GM10847 (cell line): ENCODE measurements around the gene SLC25A12.

ENCODE experiments used
- POLR2A ChIP-seq: IDR thresholded peaks from 2 replicates; pipeline ENCODE4 v1.6.1; 2011; ENCODE audit not compliant: insufficient read length; ENCODE audit errors: extremely low read depth

The SLC25A12 gene

DNA sequence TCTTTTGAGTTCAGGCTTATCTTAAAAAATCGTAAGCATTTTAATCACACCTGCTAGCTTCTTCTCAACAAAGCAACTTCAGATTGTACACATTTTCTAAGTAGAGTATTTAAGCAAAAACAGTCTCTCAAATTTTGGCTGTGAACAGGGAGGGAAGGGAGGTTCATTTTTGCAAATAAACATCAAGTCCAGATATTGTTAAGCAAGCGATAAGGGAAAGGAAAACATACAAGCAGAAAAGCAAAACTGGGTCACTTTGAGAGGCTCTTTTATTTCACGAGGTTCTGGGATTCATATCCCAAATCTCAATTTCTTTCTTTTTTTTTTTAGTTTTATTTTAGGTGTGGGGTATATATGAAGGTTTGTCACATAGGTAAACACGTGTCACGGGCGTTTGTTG, 79.9 kb downstream of the SLC25A12 start:
- no peak for TF ChIP-seq POLR2A

DNA sequence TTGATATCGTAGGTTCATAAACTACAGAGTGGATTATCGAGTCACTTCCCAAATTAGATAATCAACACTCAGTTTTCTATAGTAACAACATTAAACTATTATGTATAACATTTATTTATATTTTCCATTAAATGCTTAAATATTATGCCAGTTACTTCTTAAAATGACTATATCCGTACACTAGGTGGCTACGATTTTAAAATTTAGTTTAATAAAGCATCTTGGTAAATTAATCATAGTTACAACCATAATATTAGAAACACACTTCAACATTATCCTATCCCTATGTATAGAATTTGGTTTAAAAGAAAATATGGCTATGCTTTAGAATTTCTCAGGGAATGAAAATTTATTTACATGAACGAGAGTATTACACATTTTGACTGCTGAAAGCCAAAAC, 80.3 kb downstream of the SLC25A12 start:
- no peak for TF ChIP-seq POLR2A

DNA sequence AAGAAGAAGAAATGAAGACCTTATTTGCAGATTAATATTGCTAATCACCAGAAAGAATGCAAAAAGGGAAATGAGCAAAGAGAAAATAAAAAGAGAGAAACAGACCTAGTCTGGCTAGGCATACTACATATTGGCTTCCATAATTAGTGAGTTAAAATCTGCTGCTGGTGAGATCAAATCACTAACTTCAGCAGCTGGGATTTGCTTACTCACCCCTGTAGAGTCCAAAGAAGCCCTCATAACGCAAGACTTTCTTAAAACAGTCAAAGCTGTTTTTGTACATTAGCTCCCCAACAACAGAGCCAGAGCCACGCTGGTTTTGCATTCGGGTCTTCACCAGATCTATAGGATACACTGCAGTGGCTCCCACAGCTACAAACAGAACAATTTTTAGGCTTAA, 80.9 kb downstream of the SLC25A12 start:
- no peak for TF ChIP-seq POLR2A

- TF ChIP-seq POLR2A: no peak
Measured at GRCh38 chr2:171811245-171811628, 82.8 kb downstream of the SLC25A12 start.

GRCh38 chr2:171810422-171811244, 83.4 kb downstream of the SLC25A12 start:
- TF ChIP-seq POLR2A: no peak

- TF ChIP-seq POLR2A: no peak
Measured at GRCh38 chr2:171807831-171808393, 86.1 kb downstream of the SLC25A12 start.

- TF ChIP-seq POLR2A: no peak
Measured at GRCh38 chr2:171807119-171807518, 86.9 kb downstream of the SLC25A12 start.

DNA sequence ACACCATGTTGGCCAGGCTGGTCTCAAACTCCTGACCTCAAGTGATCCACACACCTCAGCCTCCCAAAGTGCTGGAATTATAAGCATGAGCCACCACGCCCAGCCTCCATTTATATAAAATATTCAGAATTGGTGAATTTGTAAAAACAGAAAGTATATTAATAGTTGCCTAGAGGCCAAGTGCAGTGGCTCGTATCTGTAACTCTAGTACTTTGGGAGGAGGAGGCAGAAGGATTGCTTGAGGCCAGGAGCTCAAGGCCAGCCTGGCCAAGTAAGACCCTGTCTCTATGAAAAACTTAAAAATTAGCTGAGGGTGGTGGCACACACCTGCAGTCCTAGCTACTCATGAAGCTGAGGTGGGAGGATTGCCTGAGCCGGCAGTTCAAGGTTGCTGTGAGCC, 89.6 kb downstream of the SLC25A12 start:
- no peak for TF ChIP-seq POLR2A

- TF ChIP-seq POLR2A: no peak
Measured at GRCh38 chr2:171803757-171804156, 90.3 kb downstream of the SLC25A12 start.

DNA sequence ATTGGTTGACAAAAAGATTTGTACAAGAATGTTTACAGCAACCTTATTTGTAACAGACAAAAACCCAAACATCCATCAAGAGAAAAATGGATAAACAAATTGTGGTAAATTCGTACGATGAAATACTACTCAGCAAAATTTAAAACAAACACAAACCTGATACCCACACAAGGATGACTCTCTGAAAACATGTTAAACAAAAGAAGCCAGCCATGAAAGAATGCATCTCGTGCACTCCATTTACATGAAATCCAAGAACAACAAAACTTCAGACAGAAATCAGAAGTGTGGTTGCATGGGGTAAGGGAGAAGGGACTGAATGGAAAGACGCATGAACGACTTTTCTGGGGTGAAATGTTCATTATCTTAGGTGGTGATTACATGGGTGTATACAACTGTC, 93.4 kb downstream of the SLC25A12 start:
- no peak for TF ChIP-seq POLR2A

GRCh38 chr2:171798156-171798820, 95.8 kb downstream of the SLC25A12 start:
- TF ChIP-seq POLR2A: no peak

DNA sequence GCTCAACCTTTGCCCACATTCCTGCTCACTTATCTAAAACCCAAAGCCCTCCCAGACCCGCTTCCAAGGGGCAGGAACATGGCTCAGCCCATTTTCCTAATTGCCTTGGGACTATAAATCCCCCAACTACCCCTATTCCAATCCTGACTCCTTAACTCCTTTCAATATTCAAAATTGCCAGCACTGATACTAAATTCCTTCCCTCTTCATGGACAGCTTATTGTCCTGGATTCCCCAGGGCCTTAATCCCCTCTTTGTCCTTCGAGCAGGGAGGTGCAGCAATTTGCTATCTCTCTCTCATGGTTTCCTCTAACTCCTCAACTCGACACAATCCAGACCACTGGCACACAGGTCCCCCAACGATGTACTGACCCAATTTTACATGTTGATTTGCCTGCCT, 99.1 kb downstream of the SLC25A12 start:
- no peak for TF ChIP-seq POLR2A

- no peak for TF ChIP-seq POLR2A
Measured at GRCh38 chr2:171793691-171794678, 100.1 kb downstream of the SLC25A12 start.

DNA sequence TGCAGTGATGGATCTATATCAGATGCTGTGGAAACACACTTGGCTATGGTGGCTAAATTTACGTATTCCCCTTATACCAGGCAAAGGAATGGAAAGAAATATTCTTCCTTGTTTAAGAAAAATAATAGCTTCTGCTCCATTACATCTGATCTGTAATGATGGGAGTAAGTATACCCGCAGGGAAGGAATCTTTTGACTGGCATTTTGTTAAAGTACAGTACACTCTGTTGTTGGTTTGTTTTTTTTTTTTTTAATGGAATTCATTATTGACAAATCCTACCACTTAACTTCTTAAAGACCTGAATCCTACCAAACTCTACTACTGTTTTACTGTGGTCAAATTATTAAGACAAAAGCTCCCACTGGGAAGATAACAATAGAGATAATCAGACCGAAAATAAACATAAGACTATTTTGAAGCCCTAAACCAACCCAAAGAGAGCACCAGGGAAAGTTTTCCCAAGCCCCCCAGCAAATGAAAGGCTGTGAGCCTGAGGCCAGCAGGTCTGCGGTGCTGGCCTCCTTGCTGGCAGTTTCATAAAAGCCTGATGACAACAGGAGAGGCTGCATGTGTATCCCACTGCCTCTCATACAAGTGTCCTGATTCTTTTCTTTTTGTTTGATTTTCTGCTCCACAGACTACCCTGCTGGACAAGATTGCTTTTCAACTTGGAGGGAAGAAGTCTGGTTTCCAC, 101.0 kb downstream of the SLC25A12 start:
- TF ChIP-seq POLR2A: no peak
